Subcutaneous abdominal adipose tissue (tissue), 5 donors: ENCODE data around the gene ATPAF1.
"Not testable (repeated sequence)": the region's sequence is repeated elsewhere in the genome, so short reads cannot be mapped to it uniquely, and the experiment has no call there.

Experiments
- H3K27ac ChIP-seq: one replicate; pipeline ENCODE4 v1.7.0; 2013; ENCODE audit warnings: low read depth, mild to moderate bottlenecking, inconsistent platforms, low read length, moderate library complexity
- H3K27me3 ChIP-seq, 5 donors: one replicate each; pipeline ENCODE4 v1.7.0; 2013; ENCODE audit warnings: low read length in 5 of 5, inconsistent platforms in 1 of 5; ENCODE audit not compliant: control insufficient read depth in 5 of 5, insufficient read depth in 4 of 5
- H3K36me3 ChIP-seq, 5 donors: one replicate each; pipeline ENCODE4 v1.7.0; 2013; ENCODE audit warnings: low read length in 5 of 5; ENCODE audit not compliant: control insufficient read depth in 5 of 5, insufficient read depth in 5 of 5
- H3K4me1 ChIP-seq, 5 donors: one replicate each; pipeline ENCODE4 v1.7.0; 2013; ENCODE audit warnings: low read length in 5 of 5, mild to moderate bottlenecking in 3 of 5, moderate library complexity in 1 of 5; ENCODE audit not compliant: control insufficient read depth in 5 of 5, insufficient read depth in 5 of 5
- H3K4me3 ChIP-seq, 5 donors: one replicate each; pipeline ENCODE4 v1.7.0; 2013; ENCODE audit warnings: low read length in 5 of 5, low read depth in 1 of 5
- H3K9ac ChIP-seq, 5 donors: one replicate each; pipeline ENCODE4 v1.7.0; 2013; ENCODE audit warnings: low read length in 5 of 5, mild to moderate bottlenecking in 4 of 5, moderate library complexity in 3 of 5
- H3K9me3 ChIP-seq, 5 donors: one replicate each; pipeline ENCODE4 v1.7.0; 2013; ENCODE audit warnings: low read length in 5 of 5; ENCODE audit not compliant: control insufficient read depth in 5 of 5
- donor health status: healthy.
- donor health status: healthy.
- donor health status: healthy.
- donor health status: healthy.
- donor health status: healthy.

ATPAF1 gene

GRCh38 chr1:46670134-46670533 lies 2.0 kb upstream of the ATPAF1 start:
- Histone ChIP-seq H3K4me1 (peaks cover 12 to 29% (median 24%) of the 10 kb centered on the region in 5 donors), H3K36me3 (peaks cover 7 to 32% (median 14%) of the 10 kb centered on the region in 5 donors), H3K9me3 (no peaks in the 10 kb centered on the region), H3K27ac (no peak overlapping the region), H3K9ac (no peak overlapping the region), H3K27me3 (no peaks in the 10 kb centered on the region), H3K4me3 (no peak overlapping the region)

- H3K4me3 ChIP-seq: no peak overlapping the region
- H3K9ac ChIP-seq: no peak overlapping the region
- H3K9me3 ChIP-seq: no peaks in the 10 kb centered on the region
- H3K36me3 ChIP-seq: peaks cover 6 to 21% (median 16%) of the 10 kb centered on the region in 5 donors
- H3K27me3 ChIP-seq: no peaks in the 10 kb centered on the region
- no peak overlapping the region for H3K27ac ChIP-seq
- peaks cover 12 to 29% (median 24%) of the 10 kb centered on the region in 5 donors for H3K4me1 ChIP-seq
These were observed 2.2 kb downstream of the ATPAF1 start for GRCh38 chr1:46665983-46666382.

- H3K4me3 ChIP-seq, H3K9ac ChIP-seq, H3K27me3 ChIP-seq, H3K9me3 ChIP-seq, H3K27ac ChIP-seq: not testable (repeated sequence)
- Histone ChIP-seq H3K36me3 (peaks cover 20 to 35% (median 31%) of the 10 kb centered on the region in 5 donors), H3K4me1 (peaks cover 12 to 21% (median 19%) of the 10 kb centered on the region in 5 donors)
These were observed 5.2 kb downstream of the ATPAF1 start for GRCh38 chr1:46662919-46663318.

- H3K9ac ChIP-seq, H3K4me3 ChIP-seq, H3K4me1 ChIP-seq, H3K9me3 ChIP-seq, H3K27ac ChIP-seq, H3K27me3 ChIP-seq: not testable (repeated sequence)
- H3K36me3 ChIP-seq: peaks cover 43 to 52% (median 46%) of the 10 kb centered on the region in 5 donors
These were observed 8.0 kb downstream of the ATPAF1 start for GRCh38 chr1:46660116-46660515.

GRCh38 chr1:46659307-46659870 lies 8.8 kb downstream of the ATPAF1 start:
- Histone ChIP-seq H3K27ac (no peak overlapping the region), H3K36me3 (peaks cover 40 to 51% (median 44%) of the 10 kb centered on the region in 5 donors), H3K4me3 (no peak overlapping the region), H3K9ac (no peak overlapping the region), H3K27me3 (no peaks in the 10 kb centered on the region), H3K4me1 (no peaks in the 10 kb centered on the region), H3K9me3 (no peaks in the 10 kb centered on the region)

GRCh38 chr1:46657775-46658174 lies 10.4 kb downstream of the ATPAF1 start:
- Histone ChIP-seq H3K4me1 (peaks cover 0 to 7% (median 0%) of the 10 kb centered on the region in 5 donors), H3K9ac (no peak overlapping the region), H3K9me3 (no peaks in the 10 kb centered on the region), H3K27ac (no peak overlapping the region), H3K36me3 (peaks cover 37 to 53% (median 44%) of the 10 kb centered on the region in 5 donors), H3K4me3 (no peak overlapping the region), H3K27me3 (no peaks in the 10 kb centered on the region)

- Histone ChIP-seq H3K27me3 (no peaks in the 10 kb centered on the region), H3K36me3 (peaks cover 43 to 63% (median 49%) of the 10 kb centered on the region in 5 donors), H3K4me3 (no peak overlapping the region), H3K27ac (no peak overlapping the region), H3K4me1 (peaks cover 0 to 7% (median 0%) of the 10 kb centered on the region in 5 donors), H3K9me3 (no peaks in the 10 kb centered on the region), H3K9ac (no peak overlapping the region)
These were observed 11.5 kb downstream of the ATPAF1 start for GRCh38 chr1:46656643-46657042.

- no peak overlapping the region for H3K4me3 ChIP-seq
- H3K27ac ChIP-seq: no peak overlapping the region
- no peaks in the 10 kb centered on the region for H3K27me3 ChIP-seq
- no peaks in the 10 kb centered on the region for H3K9me3 ChIP-seq
- peaks cover 43 to 63% (median 49%) of the 10 kb centered on the region in 5 donors for H3K36me3 ChIP-seq
- H3K4me1 ChIP-seq: peaks cover 0 to 7% (median 0%) of the 10 kb centered on the region in 5 donors
- H3K9ac ChIP-seq: no peak overlapping the region
These were observed 12.3 kb downstream of the ATPAF1 start for GRCh38 chr1:46655848-46656247.

- not testable (repeated sequence) for H3K27me3 ChIP-seq, H3K9me3 ChIP-seq
- H3K36me3 ChIP-seq: peaks cover 51 to 69% (median 55%) of the 10 kb centered on the region in 5 donors
These were observed 13.5 kb downstream of the ATPAF1 start for GRCh38 chr1:46654698-46655097.

GRCh38 chr1:46654012-46654411 lies 14.2 kb downstream of the ATPAF1 start:
- H3K9me3 ChIP-seq: peaks cover 0 to 5% (median 4%) of the 10 kb centered on the region in 5 donors
- H3K27ac ChIP-seq: peak overlapping the region; percentile 45
- H3K9ac ChIP-seq: peak overlapping the region in 2 of 5 donors; percentile 24 to 47
- peaks cover 51 to 66% (median 55%) of the 10 kb centered on the region in 5 donors for H3K36me3 ChIP-seq
- H3K27me3 ChIP-seq: no peaks in the 10 kb centered on the region
- H3K4me3 ChIP-seq: no peak overlapping the region
- H3K4me1 ChIP-seq: peaks cover 0 to 7% (median 0%) of the 10 kb centered on the region in 5 donors

More at GRCh38 chr1:46654698-46655097, 13.5 kb downstream of the ATPAF1 start:
- not testable (repeated sequence) for H3K4me1 ChIP-seq, H3K27ac ChIP-seq, H3K4me3 ChIP-seq, H3K9ac ChIP-seq
